SJSA1 (cell line): ENCODE results near the gene RNF126. TPM values are rescaled to one million over a fixed set of nuclear protein-coding genes. Genes with fewer than 3 reads are reported as not detected.
"Not testable (repeated sequence)": the region's sequence is repeated elsewhere in the genome, so short reads cannot be mapped to it uniquely, and the experiment has no call there.

Source experiments
- DNase-seq, 2 experiments: peaks; one replicate each; pipeline ENCODE4 v3.0.0-alpha.2; 2015 to 2020; ENCODE audit warnings: low spot score in 2 of 2, low read depth in 1 of 2
- H3K27ac ChIP-seq: fragments of 250-450 bp; sonication (Bioruptor Pico); 2 replicates; pipeline ENCODE4 v1.5.1; 2020; ENCODE audit warnings: mild to moderate bottlenecking, moderate library complexity
- H3K27me3 ChIP-seq: fragments of 250-450 bp; sonication (Bioruptor Pico); replicated peaks from 2 replicates; pipeline ENCODE4 v1.5.1; 2020; ENCODE audit warnings: mild to moderate bottlenecking, moderate library complexity
- H3K36me3 ChIP-seq: fragments of 250-450 bp; sonication (Bioruptor Pico); 2 replicates; pipeline ENCODE4 v1.5.1; 2020; ENCODE audit warnings: mild to moderate bottlenecking
- H3K4me1 ChIP-seq: fragments of 250-450 bp; sonication (Bioruptor Pico); replicated peaks from 2 replicates; pipeline ENCODE4 v1.6.1; 2021; ENCODE audit warnings: mild to moderate bottlenecking
- H3K4me3 ChIP-seq: fragments of 250-450 bp; sonication (Bioruptor Pico); 2 replicates; pipeline ENCODE4 v1.5.1; 2020; ENCODE audit warnings: mild to moderate bottlenecking
- H3K9me3 ChIP-seq: fragments of 250-450 bp; sonication (Bioruptor Pico); replicated peaks from 2 replicates; pipeline ENCODE4 v1.5.1; 2020; ENCODE audit warnings: mild to moderate bottlenecking
- total RNA-seq: library from RNA; depleted of rRNA; stranded (reverse); fragments of >200 nt; shearing (Covaris generic); gene quantifications from 2 replicates; pipeline ENCODE4 v1.2.3, GENCODE V29; 2014

Gene RNF126
- total RNA-seq, 1 experiment from 2014 or later, result 55.9 TPM

DNA sequence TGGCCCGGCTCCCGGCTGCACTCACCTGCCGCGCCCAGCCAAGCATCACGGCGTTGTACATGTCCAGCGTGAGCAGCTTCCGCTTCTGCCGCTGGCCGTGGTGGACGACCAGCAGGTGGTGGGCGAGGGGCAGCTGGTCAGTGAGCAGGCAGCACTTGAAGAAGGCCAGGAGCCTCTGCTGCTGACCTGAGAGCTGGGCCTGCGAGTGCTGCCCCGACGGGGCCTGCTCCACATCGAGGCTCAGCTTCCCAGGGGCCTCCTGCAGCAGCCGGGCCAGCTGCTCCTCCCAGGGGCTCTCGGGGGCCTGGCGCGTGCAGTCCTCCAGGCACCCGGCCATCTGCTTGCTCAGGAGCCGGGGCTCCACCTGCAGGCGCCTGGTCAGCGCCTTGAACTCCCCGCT, 33.5 kb downstream of the RNF126 start:
- H3K27me3 ChIP-seq, H3K27ac ChIP-seq, H3K4me3 ChIP-seq, H3K9me3 ChIP-seq, DNase-seq: not testable (repeated sequence)
- Histone ChIP-seq H3K4me1 (peaks cover 34% of the 10 kb centered on the region), H3K36me3 (peaks cover 54% of the 10 kb centered on the region)

DNA sequence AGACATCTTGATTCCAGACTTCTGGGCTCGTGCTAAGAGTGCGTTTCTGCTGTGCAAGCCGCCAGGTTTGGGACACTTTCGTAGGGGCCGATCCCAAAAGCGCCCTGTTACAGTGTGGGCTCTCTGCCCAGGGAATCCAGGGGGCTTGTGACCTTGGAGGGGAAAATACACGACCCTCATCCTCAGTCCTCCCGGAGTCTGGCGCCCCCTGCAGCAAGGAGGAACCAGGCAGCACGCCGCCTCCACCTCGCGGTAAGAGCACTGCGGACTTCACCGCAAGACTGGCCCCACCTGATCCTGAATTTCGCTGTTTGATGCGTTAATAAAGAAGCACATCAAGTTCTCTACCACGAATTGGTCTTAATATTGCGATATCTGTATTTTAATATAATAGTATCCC, 34.8 kb downstream of the RNF126 start:
- no peaks in the 10 kb centered on the region for H3K27me3 ChIP-seq
- H3K4me1 ChIP-seq, result peaks cover 40% of the 10 kb centered on the region
- no peak overlapping the region for H3K4me3 ChIP-seq
- H3K27ac ChIP-seq, result no peak overlapping the region
- no peak for DNase-seq
- peaks cover 60% of the 10 kb centered on the region for H3K36me3 ChIP-seq
- H3K9me3 ChIP-seq, result no peaks in the 10 kb centered on the region

DNA sequence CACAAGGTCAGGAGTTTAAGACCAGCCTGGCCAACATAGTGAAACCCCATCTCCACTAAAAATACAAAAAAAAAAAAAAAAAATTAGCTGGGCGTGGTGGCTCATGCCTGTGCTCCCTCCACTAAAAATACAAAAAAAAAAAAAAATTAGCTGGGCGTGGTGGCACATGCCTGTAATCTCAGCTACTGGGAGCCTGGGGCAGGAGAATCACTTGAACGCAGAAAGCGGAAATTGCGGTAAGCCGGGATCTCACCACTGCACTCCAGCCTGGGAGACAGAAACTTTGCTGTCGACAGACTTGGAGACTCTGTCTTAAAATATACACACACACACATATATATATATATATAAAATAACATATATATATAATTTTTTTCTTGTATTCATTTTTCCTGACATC, 36.4 kb downstream of the RNF126 start:
- DNase-seq, H3K27me3 ChIP-seq: not testable (repeated sequence)
- H3K4me1 ChIP-seq, result peaks cover 39% of the 10 kb centered on the region

DNA sequence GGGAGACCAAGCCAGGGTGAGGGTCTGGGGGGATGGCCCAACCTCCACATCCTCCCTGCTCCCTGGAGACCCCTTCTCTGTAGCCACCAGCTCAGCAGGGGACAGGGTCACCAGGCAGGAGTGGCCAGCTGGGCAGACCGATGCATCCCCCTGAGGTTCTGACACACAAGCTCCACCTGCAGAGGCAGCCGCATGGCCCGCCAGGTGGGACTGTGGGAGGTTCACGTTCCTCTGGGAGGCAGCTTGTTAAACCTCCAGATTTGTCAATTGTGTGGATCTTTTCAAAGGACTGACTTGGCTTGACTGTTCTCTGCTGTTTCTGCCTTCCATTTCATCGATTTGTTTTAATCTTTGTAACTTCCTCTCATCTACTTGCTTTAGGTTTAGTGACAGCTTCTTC, 37.8 kb downstream of the RNF126 start:
- no peak for DNase-seq
- H3K27ac ChIP-seq, result no peak overlapping the region
- H3K36me3 ChIP-seq, result peaks cover 69% of the 10 kb centered on the region
- no peak overlapping the region for H3K4me3 ChIP-seq
- H3K9me3 ChIP-seq, result no peaks in the 10 kb centered on the region
- H3K27me3 ChIP-seq, result no peaks in the 10 kb centered on the region
- H3K4me1 ChIP-seq, result peaks cover 36% of the 10 kb centered on the region

More for the DNA sequence above, 36.4 kb downstream of the RNF126 start:
- not testable (repeated sequence) for H3K9me3 ChIP-seq, H3K27ac ChIP-seq, H3K4me3 ChIP-seq
- H3K36me3 ChIP-seq, result peaks cover 70% of the 10 kb centered on the region

DNA sequence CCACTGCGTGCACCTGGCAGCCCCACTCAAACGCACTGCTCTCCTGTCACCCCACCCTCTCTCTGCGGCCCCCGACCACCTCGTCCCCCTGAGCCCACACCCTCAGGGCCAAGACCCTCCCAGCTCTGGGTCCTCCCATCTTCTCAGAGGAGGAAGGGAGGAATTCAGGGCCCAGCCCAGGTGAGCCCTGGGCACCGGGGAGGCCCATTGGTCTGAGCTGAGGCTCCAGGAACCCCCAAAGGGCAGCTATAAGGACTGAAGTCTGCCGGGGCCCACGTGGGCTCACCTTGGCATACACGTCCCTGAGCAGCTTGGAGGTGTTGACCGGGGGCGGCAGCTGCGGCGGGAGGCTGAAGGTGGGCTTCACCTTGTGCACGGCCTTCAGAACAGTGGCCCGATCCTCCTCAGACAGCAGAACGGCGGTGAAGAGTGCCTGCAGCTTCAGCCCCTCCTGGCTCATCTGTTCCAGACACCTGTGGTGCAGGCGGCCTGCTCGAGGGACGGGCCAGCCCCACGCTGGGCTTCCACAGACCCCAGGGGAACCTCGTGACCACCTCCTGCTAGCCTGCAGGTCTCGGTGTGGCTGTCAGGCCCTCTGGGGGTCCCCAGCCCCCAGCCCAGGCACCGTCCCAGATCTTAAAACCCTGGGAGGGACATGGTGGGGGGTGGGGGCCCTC, 38.4 kb downstream of the RNF126 start:
- Histone ChIP-seq H3K9me3 (no peaks in the 10 kb centered on the region), H3K4me3 (no peak overlapping the region), H3K36me3 (peaks cover 71% of the 10 kb centered on the region), H3K27ac (peak overlapping the region; percentile 98), H3K27me3 (no peaks in the 10 kb centered on the region), H3K4me1 (peaks cover 36% of the 10 kb centered on the region)
- DNase-seq, result no peak

DNA sequence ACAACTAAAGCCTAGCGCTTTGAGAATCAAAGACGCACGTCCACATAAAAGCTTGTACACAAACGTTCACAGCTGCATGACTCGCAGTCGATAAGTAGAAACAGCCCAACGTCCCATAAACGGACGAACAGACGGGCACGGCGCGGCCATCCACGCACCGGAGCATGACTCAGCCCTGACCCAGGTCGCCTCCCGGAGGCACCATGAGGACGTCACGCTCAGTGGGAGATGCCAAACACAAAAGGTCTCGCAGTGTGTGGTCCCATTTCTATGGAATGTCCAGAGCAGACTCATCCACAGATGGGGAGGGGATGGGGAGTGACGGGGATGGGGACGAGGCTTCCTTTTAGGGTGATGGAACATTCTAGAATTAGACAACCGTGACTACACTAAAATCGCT, 39.0 kb downstream of the RNF126 start:
- Histone ChIP-seq H3K27me3 (no peaks in the 10 kb centered on the region), H3K27ac (peak overlapping the region; percentile 98), H3K9me3 (no peaks in the 10 kb centered on the region), H3K4me1 (peaks cover 36% of the 10 kb centered on the region), H3K36me3 (peaks cover 75% of the 10 kb centered on the region), H3K4me3 (no peak overlapping the region)
- DNase-seq, result peak; percentile 96 to 100

DNA sequence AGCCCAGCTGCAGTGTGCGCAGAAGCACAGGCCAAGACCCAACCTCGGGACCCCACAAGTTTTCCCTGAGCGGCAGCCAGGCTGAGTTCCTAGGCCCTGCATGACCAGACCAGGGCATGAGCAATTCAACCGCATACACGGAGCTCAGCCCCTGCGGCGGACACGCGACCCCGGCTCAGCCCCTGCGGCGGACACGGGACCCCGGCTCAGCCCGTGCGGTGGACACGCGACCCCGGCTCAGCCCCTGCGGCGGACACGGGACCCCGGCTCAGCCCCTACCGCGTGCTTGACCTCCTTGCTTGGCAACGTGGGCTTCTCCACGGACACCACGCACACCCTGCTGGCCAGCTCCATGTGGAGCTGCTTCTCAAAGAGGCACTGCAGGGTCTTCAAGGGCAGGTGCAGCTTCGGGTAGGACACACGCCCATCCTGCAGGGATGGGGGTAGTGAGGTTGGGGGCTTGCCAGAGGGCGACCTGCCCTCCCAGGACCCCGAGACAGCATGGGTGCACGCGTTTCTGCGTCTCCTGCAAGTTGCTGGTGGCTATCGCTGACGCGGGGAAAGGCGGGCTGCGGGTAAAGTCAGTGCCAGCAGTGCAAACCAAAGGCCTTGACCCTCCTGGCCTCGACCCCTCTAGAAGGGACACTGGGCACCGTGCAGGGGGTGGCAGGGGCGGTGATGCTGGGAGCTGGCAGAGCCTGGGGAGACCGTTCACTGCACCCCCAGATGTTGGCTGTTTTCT, 39.7 kb downstream of the RNF126 start:
- Histone ChIP-seq H3K4me1 (peaks cover 36% of the 10 kb centered on the region), H3K9me3 (no peaks in the 10 kb centered on the region), H3K27me3 (no peaks in the 10 kb centered on the region), H3K4me3 (no peak overlapping the region), H3K36me3 (peaks cover 75% of the 10 kb centered on the region), H3K27ac (peak overlapping the region; percentile 98)
- peak in 1 of 2 experiments; percentile 42 for DNase-seq

DNA sequence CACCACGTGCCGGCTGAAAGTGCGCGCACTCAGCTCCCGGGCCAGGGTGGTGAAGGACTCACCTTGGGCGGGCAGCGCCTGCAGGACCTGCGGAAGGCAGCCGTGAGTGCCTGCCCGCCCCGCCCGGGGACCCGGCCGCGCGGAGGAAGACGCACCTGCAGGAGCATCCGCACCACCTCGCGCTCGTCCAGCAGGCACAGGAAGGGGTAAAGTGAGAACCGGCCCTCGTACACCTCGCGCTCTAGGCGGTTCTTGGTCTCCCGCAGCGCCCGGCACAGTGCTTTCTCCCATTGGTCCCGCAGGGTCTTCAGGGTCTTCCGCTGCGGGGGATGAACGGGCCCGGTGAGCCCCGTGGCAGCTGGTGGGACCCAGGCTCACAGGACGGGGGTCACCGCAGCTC, 40.3 kb downstream of the RNF126 start:
- Histone ChIP-seq H3K27me3 (no peaks in the 10 kb centered on the region), H3K4me1 (peaks cover 39% of the 10 kb centered on the region), H3K4me3 (no peak overlapping the region), H3K27ac (peak overlapping the region; percentile 98), H3K36me3 (peaks cover 76% of the 10 kb centered on the region), H3K9me3 (no peaks in the 10 kb centered on the region)
- no peak for DNase-seq

DNA sequence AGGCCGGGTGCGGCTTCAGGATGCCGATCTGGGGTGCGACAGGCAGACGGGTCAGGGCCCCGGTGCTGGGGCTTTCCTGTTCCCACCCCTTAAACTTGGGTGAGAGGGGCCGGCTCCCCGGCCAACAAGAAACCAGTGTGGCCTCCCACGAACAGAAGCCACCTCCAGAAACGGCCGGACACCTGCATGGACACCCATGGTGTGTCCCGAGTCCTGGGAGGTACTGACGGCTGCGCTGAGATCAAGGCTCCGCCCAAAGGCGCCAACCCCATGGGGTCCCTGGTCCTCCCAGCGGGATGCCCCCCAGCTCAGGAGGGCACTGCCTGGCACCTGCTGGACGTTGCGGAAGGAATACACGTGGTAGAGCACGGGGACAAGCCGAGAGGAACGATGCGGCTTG, 41.2 kb downstream of the RNF126 start:
- no peak overlapping the region for H3K27ac ChIP-seq

DNA sequence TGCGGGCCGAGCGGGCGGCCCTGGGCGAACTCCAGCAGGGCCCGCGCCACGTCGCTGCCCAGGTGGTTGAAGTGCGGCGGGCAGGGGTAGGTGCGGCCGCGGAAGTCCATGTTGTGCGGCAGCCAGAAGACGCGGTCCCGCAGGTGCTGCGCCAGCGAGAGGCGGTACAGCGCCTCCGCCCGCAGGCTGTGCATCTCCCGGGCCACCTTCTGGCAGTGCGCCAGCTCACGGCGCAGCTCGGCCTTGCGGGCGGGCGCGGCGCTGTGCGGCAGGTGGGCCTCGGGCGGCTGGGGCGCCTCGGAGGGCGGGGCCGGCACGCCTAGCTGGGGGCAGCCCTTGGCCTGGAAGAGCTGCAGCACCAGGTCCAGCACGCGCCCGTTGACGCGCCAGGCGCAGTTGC, 41.8 kb downstream of the RNF126 start:
- not testable (repeated sequence) for H3K27me3 ChIP-seq, H3K4me3 ChIP-seq, H3K9me3 ChIP-seq, DNase-seq, H3K27ac ChIP-seq
- H3K4me1 ChIP-seq, result peaks cover 39% of the 10 kb centered on the region
- peaks cover 71% of the 10 kb centered on the region for H3K36me3 ChIP-seq

More for the DNA sequence above, 41.2 kb downstream of the RNF126 start:
- no peak for DNase-seq
- Histone ChIP-seq H3K36me3 (peaks cover 71% of the 10 kb centered on the region), H3K4me3 (no peak overlapping the region), H3K9me3 (no peaks in the 10 kb centered on the region), H3K27me3 (no peaks in the 10 kb centered on the region), H3K4me1 (peaks cover 39% of the 10 kb centered on the region)

DNA sequence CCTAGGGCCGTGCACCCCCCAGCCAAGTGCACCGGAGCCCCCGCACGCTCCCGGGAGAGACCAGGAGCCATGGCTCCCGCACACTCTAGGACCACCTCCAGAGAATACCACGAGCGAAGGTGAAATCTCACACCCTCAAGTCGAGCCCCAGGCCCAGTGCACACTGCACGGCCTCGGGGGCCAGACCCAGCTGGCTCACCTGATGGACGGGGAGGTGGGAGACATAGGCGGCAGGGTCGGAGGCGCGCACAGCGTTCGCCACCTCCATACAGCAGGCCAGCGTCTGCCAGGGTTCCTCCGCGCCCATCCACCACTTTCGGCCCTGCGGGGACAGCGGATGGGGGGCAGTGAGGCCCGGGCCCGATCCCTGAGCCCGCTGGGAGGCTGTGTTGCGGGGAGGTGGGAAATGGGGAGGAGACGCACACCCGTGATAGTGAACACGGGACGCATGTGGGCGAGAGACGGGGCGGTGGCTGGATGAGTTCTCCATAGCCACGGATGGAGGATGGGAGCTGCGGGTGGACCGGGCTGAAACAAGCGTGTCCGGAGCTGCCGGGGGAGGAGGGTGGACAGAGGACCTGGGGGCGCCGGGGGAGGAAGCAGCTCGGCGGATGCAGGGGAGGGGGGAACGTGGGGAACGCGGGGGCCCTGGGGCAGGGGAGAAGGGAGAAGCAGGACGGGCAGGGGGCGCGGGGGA, 42.7 kb downstream of the RNF126 start:
- Histone ChIP-seq H3K4me3 (no peak overlapping the region), H3K9me3 (no peaks in the 10 kb centered on the region), H3K4me1 (peaks cover 39% of the 10 kb centered on the region), H3K36me3 (peaks cover 66% of the 10 kb centered on the region), H3K27ac (no peak overlapping the region), H3K27me3 (no peaks in the 10 kb centered on the region)
- DNase-seq, result no peak

DNA sequence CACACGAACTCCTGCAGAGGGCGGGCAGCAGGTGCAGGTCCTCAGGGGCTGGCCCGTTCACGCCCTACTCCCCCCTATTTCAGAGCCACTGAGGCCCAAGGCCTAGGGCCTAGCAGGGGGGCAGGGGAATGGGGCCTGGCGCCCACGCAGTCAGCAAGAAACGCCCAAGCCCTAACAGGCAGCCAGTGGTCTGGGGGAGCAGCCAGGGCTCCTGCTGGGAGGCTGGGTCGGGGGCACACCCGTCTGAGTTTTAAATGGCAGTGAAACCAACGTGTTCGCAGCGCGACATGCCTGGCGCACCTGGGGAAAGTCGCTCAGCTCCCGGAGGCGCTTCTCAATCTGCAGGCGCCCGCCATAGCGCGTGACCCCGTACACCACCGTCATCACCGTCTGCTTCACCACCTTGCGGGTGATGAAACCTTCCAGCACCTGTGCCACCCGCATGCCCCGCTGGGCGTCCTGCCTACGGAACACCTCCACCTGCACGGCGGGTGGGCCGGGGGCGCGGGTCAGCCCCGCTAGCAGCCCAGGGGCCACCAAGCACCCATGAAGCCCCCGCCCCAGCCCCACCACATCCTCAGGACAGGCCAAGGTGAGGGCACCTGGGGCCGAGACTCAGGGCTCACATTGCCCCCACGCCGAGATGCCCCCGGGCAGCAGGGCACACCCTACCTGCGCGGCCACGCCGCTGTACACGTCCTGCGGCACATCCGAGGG, 43.6 kb downstream of the RNF126 start:
- Histone ChIP-seq H3K4me1 (peaks cover 30% of the 10 kb centered on the region), H3K36me3 (peaks cover 64% of the 10 kb centered on the region), H3K27ac (no peak overlapping the region), H3K27me3 (no peaks in the 10 kb centered on the region), H3K9me3 (no peaks in the 10 kb centered on the region), H3K4me3 (no peak overlapping the region)
- DNase-seq, result no peak

DNA sequence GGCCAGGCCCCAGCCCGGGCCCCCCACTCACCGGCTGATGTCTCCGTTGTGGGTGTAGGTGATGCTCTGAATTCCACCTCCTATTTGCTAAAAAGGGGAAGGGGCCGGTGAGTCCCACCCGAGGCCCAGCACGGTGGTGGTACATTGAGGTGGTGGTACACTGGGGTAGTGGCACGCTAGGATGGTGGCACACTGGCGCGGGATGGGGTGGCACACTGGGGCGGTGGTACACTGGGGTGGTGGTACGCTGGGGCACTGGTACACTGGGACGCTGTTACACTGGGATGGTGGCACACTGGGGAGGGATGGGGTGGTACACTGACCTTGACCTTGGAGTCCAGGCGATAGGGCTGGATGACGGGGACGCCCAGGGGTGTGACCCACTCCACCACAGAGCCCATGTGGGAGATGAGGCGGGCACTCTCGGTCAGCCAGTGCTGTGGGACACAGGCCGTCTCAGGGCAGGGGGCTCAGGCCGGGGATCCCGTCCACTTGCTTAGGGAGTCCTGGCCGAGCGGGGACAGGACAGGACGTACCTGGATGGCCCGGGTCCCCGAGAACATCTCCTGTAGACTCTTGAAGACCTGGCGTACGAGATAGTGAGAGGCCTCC, 44.2 kb downstream of the RNF126 start:
- H3K27me3 ChIP-seq, result no peaks in the 10 kb centered on the region
- H3K4me3 ChIP-seq, result no peak overlapping the region
- no peak for DNase-seq
- H3K36me3 ChIP-seq, result peaks cover 66% of the 10 kb centered on the region
- H3K27ac ChIP-seq, result no peak overlapping the region
- H3K9me3 ChIP-seq, result no peaks in the 10 kb centered on the region
- peaks cover 24% of the 10 kb centered on the region for H3K4me1 ChIP-seq
